ENCODE data around the gene DYTN.
A peak's percentile ranks its signal among the peaks of the same experiment; 100 is the strongest.

The DYTN gene

GRCh38 chr2:206700156-206700555 lies 18.0 kb downstream of the DYTN start:
- H3K4me3 ChIP-seq (ENCODE audit: low read length) = no peak overlapping the region
- DNase-seq (ENCODE audit: low read depth) = peak; percentile 30
- TF ChIP-seq CTCF (IDR thresholded peaks at IDR 0.05; ENCODE audit: insufficient read depth, low read depth, low read length, missing control alignments) = no peak

GRCh38 chr2:206698811-206699210 lies 19.4 kb downstream of the DYTN start:
- TF ChIP-seq CTCF (IDR thresholded peaks at IDR 0.05; ENCODE audit: insufficient read depth, low read depth, low read length, missing control alignments) = no peak
- no peak overlapping the region for H3K4me3 ChIP-seq (ENCODE audit: low read length)
- no peak for DNase-seq (ENCODE audit: low read depth)

- TF ChIP-seq CTCF (IDR thresholded peaks at IDR 0.05; ENCODE audit: insufficient read depth, low read depth, low read length, missing control alignments) = no peak
- H3K4me3 ChIP-seq (ENCODE audit: low read length) = no peak overlapping the region
- DNase-seq (ENCODE audit: low read depth) = no peak
Observed at GRCh38 chr2:206696910-206697309, 21.3 kb downstream of the DYTN start.

- peak; percentile 75 for DNase-seq (ENCODE audit: low read depth)
- TF ChIP-seq CTCF (IDR thresholded peaks at IDR 0.05; ENCODE audit: insufficient read depth, low read depth, low read length, missing control alignments) = peak; percentile 61
- H3K4me3 ChIP-seq (ENCODE audit: low read length) = no peak overlapping the region
Observed at GRCh38 chr2:206693399-206694137, 24.6 kb downstream of the DYTN start.

- TF ChIP-seq CTCF (IDR thresholded peaks at IDR 0.05; ENCODE audit: insufficient read depth, low read depth, low read length, missing control alignments) = no peak
- H3K4me3 ChIP-seq (ENCODE audit: low read length) = no peak overlapping the region
- DNase-seq (ENCODE audit: low read depth) = no peak
Observed at GRCh38 chr2:206692971-206693370, 25.2 kb downstream of the DYTN start.

- no peak overlapping the region for H3K4me3 ChIP-seq (ENCODE audit: low read length)
- DNase-seq (ENCODE audit: low read depth) = no peak
- no peak for TF ChIP-seq CTCF (IDR thresholded peaks at IDR 0.05; ENCODE audit: insufficient read depth, low read depth, low read length, missing control alignments)
Observed at GRCh38 chr2:206688990-206689389, 29.2 kb downstream of the DYTN start.

GRCh38 chr2:206688453-206688852 lies 29.7 kb downstream of the DYTN start:
- no peak overlapping the region for H3K4me3 ChIP-seq (ENCODE audit: low read length)
- no peak for TF ChIP-seq CTCF (IDR thresholded peaks at IDR 0.05; ENCODE audit: insufficient read depth, low read depth, low read length, missing control alignments)
- no peak for DNase-seq (ENCODE audit: low read depth)
